ENCODE results near the gene ANKRD28.

DNA sequence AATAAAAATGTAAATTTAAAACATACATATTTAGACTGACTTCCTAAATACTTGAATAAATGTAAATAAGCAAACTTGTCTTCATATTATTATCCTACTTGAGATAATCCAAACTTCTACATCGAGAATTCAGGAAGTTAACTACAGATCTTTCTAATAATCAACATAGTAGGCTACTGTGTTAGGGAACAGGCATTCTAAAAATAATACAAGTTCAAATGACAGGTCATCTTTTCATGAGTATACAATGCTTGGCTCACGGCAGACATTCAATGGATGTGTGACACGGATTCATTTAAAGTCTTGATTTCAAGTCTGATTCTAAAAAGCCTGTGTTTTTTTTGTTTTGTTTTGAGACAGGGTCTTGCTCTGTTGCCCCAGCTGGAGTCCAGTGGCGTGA is 107.5 kb downstream of the ANKRD28 start:
- TF ChIP-seq, protein P1, sequence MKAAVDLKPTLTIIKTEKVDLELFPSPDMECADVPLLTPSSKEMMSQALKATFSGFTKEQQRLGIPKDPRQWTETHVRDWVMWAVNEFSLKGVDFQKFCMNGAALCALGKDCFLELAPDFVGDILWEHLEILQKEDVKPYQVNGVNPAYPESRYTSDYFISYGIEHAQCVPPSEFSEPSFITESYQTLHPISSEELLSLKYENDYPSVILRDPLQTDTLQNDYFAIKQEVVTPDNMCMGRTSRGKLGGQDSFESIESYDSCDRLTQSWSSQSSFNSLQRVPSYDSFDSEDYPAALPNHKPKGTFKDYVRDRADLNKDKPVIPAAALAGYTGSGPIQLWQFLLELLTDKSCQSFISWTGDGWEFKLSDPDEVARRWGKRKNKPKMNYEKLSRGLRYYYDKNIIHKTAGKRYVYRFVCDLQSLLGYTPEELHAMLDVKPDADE (IDR thresholded peaks at IDR 0.05) = no peak
- no peak for TF ChIP-seq EZH2 (IDR thresholded peaks at IDR 0.05; ENCODE audit: low read depth, unreplicated experiment)
- TF ChIP-seq EZH2phosphoT487 (IDR thresholded peaks at IDR 0.05; ENCODE audit: unreplicated experiment) = no peak
- TF ChIP-seq CTCF (conservative IDR thresholded peaks at IDR 0.05; ENCODE audit: low read depth in 2 of 2) = no peak
- no peak for TF ChIP-seq POLR2AphosphoS5 (IDR thresholded peaks at IDR 0.05; ENCODE audit: low read depth)
- TF ChIP-seq REST (IDR thresholded peaks at IDR 0.05; ENCODE audit: unreplicated experiment) = no peak
- TF ChIP-seq CREB1 (CRISPR knock-in tag; IDR thresholded peaks at IDR 0.05; ENCODE audit: low read depth) = no peak
- TF ChIP-seq NANOG (IDR thresholded peaks at IDR 0.05; ENCODE audit: borderline replicate concordance) = no peak
- TF ChIP-seq ZNF331 (CRISPR knock-in tag; IDR thresholded peaks at IDR 0.05; ENCODE audit: low read depth) = no peak
- no peak for TF ChIP-seq JUNB (IDR thresholded peaks at IDR 0.05; ENCODE audit: unreplicated experiment)
- TF ChIP-seq ZNF114 (CRISPR knock-in tag; IDR thresholded peaks at IDR 0.05) = no peak
